ENCODE measurements around the gene RNGTT. TPM values are rescaled to one million over a fixed set of nuclear protein-coding genes. Genes with fewer than 3 reads are reported as not detected.
"Not testable (repeated sequence)": the region's sequence is repeated elsewhere in the genome, so short reads cannot be mapped to it uniquely, and the experiment has no call there.

RNGTT gene
- total and polyA plus RNA-seq, 2 experiments from 2014 or later, result 7.4 to 15.6 TPM

DNA sequence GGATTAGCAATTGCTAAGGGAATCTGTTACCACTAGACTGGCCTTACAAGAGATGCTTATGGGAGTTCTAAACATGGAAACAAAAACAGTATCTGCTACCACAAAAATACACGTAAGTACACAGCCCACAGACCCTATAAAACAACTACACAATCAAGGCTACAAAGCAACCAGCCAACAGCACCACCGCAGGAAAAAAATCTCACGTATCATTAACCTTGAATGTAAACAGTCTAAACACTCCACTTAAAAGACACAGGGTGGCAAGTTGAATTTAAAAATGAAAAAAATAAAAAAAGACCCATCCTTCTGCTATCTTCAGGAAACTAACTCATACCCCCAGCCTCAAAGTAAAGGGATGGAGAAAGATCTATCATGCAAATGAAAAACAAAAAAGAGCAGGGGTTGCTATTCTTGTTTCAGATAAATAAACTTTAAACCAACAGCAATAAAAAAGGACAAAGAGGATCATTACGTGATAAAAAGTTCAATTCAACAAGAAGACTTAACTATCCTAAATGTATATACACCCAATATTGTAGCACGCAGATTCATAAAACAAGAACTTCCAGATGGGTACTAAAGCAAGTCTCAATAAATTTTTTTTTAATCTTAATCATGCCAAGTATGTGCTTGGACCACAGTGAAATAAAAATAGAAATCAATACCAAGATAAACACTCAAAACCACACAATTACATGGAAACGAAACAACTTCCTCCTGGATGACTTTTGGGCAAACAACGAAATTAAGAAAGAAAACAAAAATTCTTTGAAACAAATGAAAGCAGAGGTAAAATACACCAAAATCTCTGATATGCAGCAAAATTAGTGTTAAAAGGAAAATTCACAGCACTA lies 52.3 kb downstream of the RNGTT start:
- Histone ChIP-seq H3K36me3 (replicated peaks; ENCODE audit: insufficient read depth, low read depth) (no peaks in the 10 kb centered on the region), H3K79me2 (peaks cover 35% of the 10 kb centered on the region), H3K9me3 (ENCODE audit: low read depth) (no peaks in the 10 kb centered on the region), H3K27ac (no peak overlapping the region), H3K4me2 (no peak overlapping the region), H3K27me3 (no peaks in the 10 kb centered on the region), H3K4me1 (ENCODE audit: insufficient read depth) (peaks cover 10% of the 10 kb centered on the region), H3K4me3 (no peak overlapping the region), H2AFZ (no peak overlapping the region), H4K20me1 (ENCODE audit: insufficient read depth, poor library complexity, severe bottlenecking) (no peaks in the 10 kb centered on the region), H3K9me2 (replicated peaks; ENCODE audit: insufficient read depth) (no peaks in the 10 kb centered on the region)
- TF ChIP-seq, protein P1, sequence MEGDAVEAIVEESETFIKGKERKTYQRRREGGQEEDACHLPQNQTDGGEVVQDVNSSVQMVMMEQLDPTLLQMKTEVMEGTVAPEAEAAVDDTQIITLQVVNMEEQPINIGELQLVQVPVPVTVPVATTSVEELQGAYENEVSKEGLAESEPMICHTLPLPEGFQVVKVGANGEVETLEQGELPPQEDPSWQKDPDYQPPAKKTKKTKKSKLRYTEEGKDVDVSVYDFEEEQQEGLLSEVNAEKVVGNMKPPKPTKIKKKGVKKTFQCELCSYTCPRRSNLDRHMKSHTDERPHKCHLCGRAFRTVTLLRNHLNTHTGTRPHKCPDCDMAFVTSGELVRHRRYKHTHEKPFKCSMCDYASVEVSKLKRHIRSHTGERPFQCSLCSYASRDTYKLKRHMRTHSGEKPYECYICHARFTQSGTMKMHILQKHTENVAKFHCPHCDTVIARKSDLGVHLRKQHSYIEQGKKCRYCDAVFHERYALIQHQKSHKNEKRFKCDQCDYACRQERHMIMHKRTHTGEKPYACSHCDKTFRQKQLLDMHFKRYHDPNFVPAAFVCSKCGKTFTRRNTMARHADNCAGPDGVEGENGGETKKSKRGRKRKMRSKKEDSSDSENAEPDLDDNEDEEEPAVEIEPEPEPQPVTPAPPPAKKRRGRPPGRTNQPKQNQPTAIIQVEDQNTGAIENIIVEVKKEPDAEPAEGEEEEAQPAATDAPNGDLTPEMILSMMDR (IDR thresholded peaks at IDR 0.05; ENCODE audit: poor library complexity), result no peak
- DNase-seq (ENCODE audit: low spot score), result no peak
- 57% methylated on average over 7 of the region's 7 CpGs for WGBS (ENCODE audit: low lambda C conversion rate, missing lambda C conversion rate)

DNA sequence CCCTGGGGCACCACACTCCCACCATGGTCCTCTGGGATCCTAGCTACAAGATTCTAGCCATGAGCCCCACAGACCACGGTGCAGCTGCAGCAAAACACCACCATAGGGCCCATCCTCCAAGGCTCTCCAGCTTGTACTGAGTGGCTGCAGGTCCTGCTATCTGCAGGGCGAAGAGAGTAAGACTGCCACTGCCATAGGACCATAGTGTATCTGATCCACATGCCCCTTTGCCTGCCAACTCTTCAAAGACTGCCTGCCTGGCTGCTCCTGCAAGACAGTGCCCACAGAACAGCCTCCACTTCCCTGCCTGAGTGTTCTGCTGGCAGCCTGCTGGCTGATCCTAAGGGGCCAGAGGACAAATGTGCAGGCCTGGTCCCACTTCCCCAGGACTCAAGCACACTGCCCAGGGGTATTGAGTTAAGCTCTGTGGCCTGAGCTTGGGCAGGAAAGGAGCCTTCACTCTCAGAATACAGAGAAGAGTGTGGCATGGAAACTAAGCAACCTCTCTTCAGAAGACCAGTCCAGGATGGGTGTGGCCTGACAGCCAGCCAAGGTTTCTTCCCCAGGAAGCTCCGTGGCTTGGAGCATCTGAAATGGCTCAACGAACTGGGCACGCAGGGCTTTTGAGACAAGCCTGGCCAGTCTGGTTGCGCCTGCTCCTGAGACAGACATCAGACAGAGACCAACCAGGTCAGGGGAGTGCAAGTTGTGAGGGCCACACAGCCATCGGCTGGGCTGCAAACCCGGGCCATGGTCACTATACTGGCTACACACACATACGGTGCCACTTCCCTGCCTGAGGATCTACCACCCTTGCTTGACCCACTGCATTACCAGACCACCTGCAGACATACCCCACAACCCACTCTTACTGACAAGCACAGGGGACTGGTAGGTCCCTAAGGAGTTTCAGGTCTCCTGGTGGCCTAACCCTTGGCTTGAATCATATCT lies 54.5 kb downstream of the RNGTT start:
- H3K9me2 ChIP-seq (replicated peaks; ENCODE audit: insufficient read depth), result no peaks in the 10 kb centered on the region
- H3K9me3 ChIP-seq (ENCODE audit: low read depth), result no peaks in the 10 kb centered on the region
- H3K79me2 ChIP-seq, result peaks cover 35% of the 10 kb centered on the region
- no peak overlapping the region for H3K4me2 ChIP-seq
- no peaks in the 10 kb centered on the region for H3K36me3 ChIP-seq (replicated peaks; ENCODE audit: insufficient read depth, low read depth)
- no peak overlapping the region for H2AFZ ChIP-seq
- H3K27me3 ChIP-seq, result no peaks in the 10 kb centered on the region
- 99% methylated on average over 9 of the region's 9 CpGs for WGBS (ENCODE audit: low lambda C conversion rate, missing lambda C conversion rate)
- TF ChIP-seq EZH2 (IDR thresholded peaks at IDR 0.05; ENCODE audit: borderline replicate concordance), result no peak
- TF ChIP-seq, protein P1 (IDR thresholded peaks at IDR 0.05; ENCODE audit: poor library complexity), result no peak
- no peak for TF ChIP-seq EZH2phosphoT487 (IDR thresholded peaks at IDR 0.05; ENCODE audit: low read depth, severe bottlenecking, unreplicated experiment)
- H4K20me1 ChIP-seq (ENCODE audit: insufficient read depth, poor library complexity, severe bottlenecking), result no peaks in the 10 kb centered on the region
- H3K27ac ChIP-seq, result no peak overlapping the region
- DNase-seq (ENCODE audit: low spot score), result no peak
- peaks cover 10% of the 10 kb centered on the region for H3K4me1 ChIP-seq (ENCODE audit: insufficient read depth)
- H3K4me3 ChIP-seq, result no peak overlapping the region

DNA sequence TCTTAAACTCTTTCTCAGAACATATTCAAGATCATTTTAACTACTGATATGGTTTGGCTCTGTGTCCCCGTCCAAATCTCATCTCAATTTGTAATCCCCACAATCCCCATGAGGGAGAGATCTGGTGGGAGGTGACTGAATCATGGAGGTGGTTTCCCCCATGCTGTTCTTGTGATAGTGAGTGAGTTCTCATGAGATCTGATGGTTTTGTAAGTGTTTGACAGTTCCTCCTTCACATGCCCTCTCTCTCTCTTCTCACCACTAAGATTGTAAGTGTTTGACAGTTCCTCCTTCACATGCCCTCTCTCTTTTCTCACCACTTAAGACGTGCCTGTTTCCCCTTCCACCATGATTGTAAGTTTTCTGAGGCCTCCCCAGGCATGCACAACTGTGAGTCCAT lies 56.3 kb downstream of the RNGTT start:
- H3K27ac ChIP-seq; H4K20me1 ChIP-seq (ENCODE audit: insufficient read depth, poor library complexity, severe bottlenecking); H2AFZ ChIP-seq; H3K36me3 ChIP-seq (replicated peaks; ENCODE audit: insufficient read depth, low read depth); H3K4me3 ChIP-seq; H3K4me2 ChIP-seq; H3K9me3 ChIP-seq (ENCODE audit: low read depth); DNase-seq (ENCODE audit: low spot score); H3K9me2 ChIP-seq (replicated peaks; ENCODE audit: insufficient read depth); H3K27me3 ChIP-seq: not testable (repeated sequence)
- WGBS (ENCODE audit: low lambda C conversion rate, missing lambda C conversion rate), result 84% methylated on average over 2 of the region's 2 CpGs
- Histone ChIP-seq H3K79me2 (peaks cover 23% of the 10 kb centered on the region), H3K4me1 (ENCODE audit: insufficient read depth) (peaks cover 10% of the 10 kb centered on the region)

All from hepatocyte (in vitro differentiated cells).